GM18499 (cell line): Measurements from ENCODE around the gene HOXA4.

Experiments used
- ATAC-seq: cut with Tn5 transposase; IDR thresholded peaks from one replicate; pipeline ENCODE4 v1.9.1; 2021; ENCODE audit warnings: moderate number of reproducible peaks; ENCODE audit not compliant: insufficient read depth, unreplicated experiment

The HOXA4 gene

GRCh38 chr7:27138985-27139333, 8.4 kb upstream of the HOXA4 start:
- ATAC-seq: no peak

GRCh38 chr7:27138472-27138871, 7.9 kb upstream of the HOXA4 start:
- ATAC-seq: no peak

- ATAC-seq: no peak
Observed at GRCh38 chr7:27137640-27138315, 7.2 kb upstream of the HOXA4 start.

GRCh38 chr7:27134392-27134791, 3.8 kb upstream of the HOXA4 start:
- no peak for ATAC-seq

GRCh38 chr7:27133409-27134231, 3.1 kb upstream of the HOXA4 start:
- ATAC-seq: no peak

- ATAC-seq: no peak
Observed at GRCh38 chr7:27132978-27133377, 2.4 kb upstream of the HOXA4 start.

- ATAC-seq: no peak
Observed at GRCh38 chr7:27132214-27132613, 1.7 kb upstream of the HOXA4 start.

GRCh38 chr7:27131390-27131819, 848 bp upstream of the HOXA4 start:
- no peak for ATAC-seq

GRCh38 chr7:27129729-27130539, 623 bp downstream of the HOXA4 start:
- ATAC-seq: no peak

- ATAC-seq: no peak
Observed at GRCh38 chr7:27128776-27129728, 1.5 kb downstream of the HOXA4 start.

- no peak for ATAC-seq
Observed at GRCh38 chr7:27128034-27128433, 2.5 kb downstream of the HOXA4 start.

- ATAC-seq: no peak
Observed at GRCh38 chr7:27126596-27127327, 3.8 kb downstream of the HOXA4 start.

GRCh38 chr7:27125986-27126394, 4.6 kb downstream of the HOXA4 start:
- ATAC-seq: no peak

GRCh38 chr7:27124902-27125689, 5.5 kb downstream of the HOXA4 start:
- no peak for ATAC-seq

- no peak for ATAC-seq
Observed at GRCh38 chr7:27124096-27124901, 6.3 kb downstream of the HOXA4 start.

- no peak for ATAC-seq
Observed at GRCh38 chr7:27123477-27124053, 7.0 kb downstream of the HOXA4 start.

GRCh38 chr7:27123007-27123476, 7.5 kb downstream of the HOXA4 start:
- ATAC-seq: no peak
